Coronary artery (tissue), 2 donors: ENCODE results near the gene CDCA4.

Experiments
- DNase-seq: peaks from one replicate; pipeline ENCODE4 v3.0.0-alpha.2; 2017; ENCODE audit warnings: low spot score
- H3K27ac ChIP-seq, 2 donors: fragments of 200-600 bp; sonication (generic); one replicate each; pipeline ENCODE4 v1.5.1; 2016 to 2019
- H3K4me3 ChIP-seq: fragments of 200-600 bp; sonication (generic); 2 replicates; pipeline ENCODE4 v1.5.1; 2016; ENCODE audit warnings: mild to moderate bottlenecking, moderate library complexity
- TF ChIP-seq, protein P1 (sequence below): fragments of 200-600 bp; sonication (generic); IDR thresholded peaks from one replicate; pipeline ENCODE4 v1.5.1; 2019; ENCODE audit warnings: antibody characterized with exemption

Gene CDCA4

DNA sequence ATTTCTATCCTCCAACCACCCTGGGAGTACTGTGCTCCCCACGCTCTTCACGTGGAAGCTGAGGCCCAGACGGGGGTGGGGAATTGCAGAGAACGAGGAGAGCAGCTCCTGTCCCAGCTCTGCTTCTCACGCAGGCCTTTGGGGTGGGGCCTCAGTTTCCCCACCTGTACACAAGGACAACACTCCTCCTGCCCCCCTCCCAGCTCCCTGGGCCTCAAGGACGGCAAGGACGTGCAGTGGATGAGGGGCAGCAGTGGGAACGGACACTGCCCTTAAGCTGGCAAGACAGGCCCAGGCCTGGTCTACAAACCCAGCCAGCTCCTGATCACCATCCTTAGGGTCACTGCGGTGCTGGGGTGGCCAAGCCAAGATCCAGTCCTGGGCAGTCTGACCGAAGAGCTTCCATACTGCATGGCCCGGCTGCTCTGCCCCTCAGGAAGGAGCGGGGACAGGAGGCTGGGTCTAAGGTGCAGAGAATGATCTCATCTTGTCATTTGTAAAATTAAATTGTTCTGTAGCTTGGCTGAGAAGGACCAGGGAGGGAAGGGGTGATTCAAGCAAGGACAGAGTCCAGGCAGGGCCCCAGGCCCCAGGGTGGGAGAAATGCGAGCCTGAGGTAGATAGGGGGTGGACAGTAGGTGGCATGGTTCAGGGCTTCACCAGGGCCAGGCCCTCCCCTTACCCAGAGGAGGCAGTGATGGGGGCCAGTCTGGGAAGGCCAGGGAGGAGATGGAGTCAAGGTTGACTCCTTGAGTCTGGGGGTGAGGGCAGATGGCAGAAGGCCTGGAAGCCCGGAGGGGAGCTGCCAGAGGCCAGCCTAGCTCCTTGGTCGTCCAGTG is 36.6 kb downstream of the CDCA4 start:
- H3K27ac ChIP-seq = no peak overlapping the region
- TF ChIP-seq, protein P1, sequence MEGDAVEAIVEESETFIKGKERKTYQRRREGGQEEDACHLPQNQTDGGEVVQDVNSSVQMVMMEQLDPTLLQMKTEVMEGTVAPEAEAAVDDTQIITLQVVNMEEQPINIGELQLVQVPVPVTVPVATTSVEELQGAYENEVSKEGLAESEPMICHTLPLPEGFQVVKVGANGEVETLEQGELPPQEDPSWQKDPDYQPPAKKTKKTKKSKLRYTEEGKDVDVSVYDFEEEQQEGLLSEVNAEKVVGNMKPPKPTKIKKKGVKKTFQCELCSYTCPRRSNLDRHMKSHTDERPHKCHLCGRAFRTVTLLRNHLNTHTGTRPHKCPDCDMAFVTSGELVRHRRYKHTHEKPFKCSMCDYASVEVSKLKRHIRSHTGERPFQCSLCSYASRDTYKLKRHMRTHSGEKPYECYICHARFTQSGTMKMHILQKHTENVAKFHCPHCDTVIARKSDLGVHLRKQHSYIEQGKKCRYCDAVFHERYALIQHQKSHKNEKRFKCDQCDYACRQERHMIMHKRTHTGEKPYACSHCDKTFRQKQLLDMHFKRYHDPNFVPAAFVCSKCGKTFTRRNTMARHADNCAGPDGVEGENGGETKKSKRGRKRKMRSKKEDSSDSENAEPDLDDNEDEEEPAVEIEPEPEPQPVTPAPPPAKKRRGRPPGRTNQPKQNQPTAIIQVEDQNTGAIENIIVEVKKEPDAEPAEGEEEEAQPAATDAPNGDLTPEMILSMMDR = no peak
- H3K4me3 ChIP-seq = no peak overlapping the region
- DNase-seq = no peak

- no peak overlapping the region for H3K4me3 ChIP-seq
- no peak for DNase-seq
- TF ChIP-seq, protein P1 = no peak
- H3K27ac ChIP-seq = no peak overlapping the region
These were observed 37.6 kb downstream of the CDCA4 start for GRCh38 chr14:104983231-104983721.

- Histone ChIP-seq H3K4me3 (no peak overlapping the region), H3K27ac (no peak overlapping the region)
- TF ChIP-seq, protein P1 = no peak
- no peak for DNase-seq
These were observed 38.2 kb downstream of the CDCA4 start for GRCh38 chr14:104982548-104983230.

- H3K27ac ChIP-seq = no peak overlapping the region
- no peak overlapping the region for H3K4me3 ChIP-seq
- no peak for DNase-seq
- TF ChIP-seq, protein P1 = no peak
These were observed 39.0 kb downstream of the CDCA4 start for GRCh38 chr14:104981699-104982541.

DNA sequence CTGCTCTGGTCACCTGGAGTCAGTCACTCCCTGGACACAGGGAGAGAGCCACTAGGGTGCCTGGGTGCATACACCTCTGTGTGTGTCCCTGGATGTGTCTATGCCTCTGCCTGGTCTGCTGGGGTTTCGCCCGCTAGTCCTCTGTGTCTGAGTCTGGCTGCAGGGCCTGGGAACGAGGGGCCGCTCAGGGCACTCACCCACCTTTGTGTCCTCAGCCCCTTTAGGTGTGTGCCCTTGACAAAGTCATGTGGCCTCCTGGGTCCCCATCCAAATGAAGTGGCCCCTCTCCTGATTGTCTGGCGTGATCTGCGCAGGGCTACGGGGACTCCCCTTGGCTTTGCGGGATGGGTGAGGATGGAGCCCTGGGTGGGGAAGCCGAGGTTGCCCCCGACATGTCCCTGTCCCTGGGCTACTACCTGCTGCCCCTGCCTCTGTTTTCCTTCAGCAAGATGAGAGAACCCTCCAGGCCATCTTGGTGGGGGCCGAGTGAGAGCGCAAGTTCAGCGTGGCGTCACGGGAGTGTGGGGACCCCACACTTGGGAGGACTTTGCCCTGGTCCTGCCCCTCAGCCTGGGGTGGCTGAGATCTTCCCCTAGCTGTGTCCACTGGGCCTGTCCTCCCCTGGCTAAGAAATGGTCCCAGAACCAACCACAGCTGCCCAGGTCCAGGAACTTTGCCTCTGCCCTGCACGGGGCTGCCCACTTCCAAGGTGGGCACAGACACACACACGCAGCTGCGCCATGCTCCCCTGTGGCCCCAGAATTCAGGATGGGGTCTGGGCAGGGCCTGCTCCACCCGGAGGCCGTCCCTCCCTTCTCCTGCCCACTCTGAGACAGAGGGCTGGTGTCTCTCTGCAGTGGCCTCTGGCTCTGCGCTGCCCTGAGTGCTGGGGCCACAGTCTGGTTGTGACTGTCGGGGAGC is 40.0 kb downstream of the CDCA4 start:
- Histone ChIP-seq H3K27ac (no peak overlapping the region), H3K4me3 (no peak overlapping the region)
- no peak for DNase-seq
- TF ChIP-seq, protein P1 = no peak
